ENCODE data around the gene ANXA3.

GRCh38 chr4:78558410-78558809, 6.8 kb downstream of the ANXA3 start:
- TF ChIP-seq TAF1 (IDR thresholded peaks at IDR 0.05; ENCODE audit: low read depth) (no peak), EP300 (IDR thresholded peaks at IDR 0.05; ENCODE audit: borderline replicate concordance) (no peak)

Data from Ishikawa (cell line).